Osteoblast (primary cell): ENCODE data around the gene ELOVL6. TPM values are rescaled to one million over a fixed set of nuclear protein-coding genes. Genes with fewer than 3 reads are reported as not detected.

Experiments
- DNase-seq: peaks from one replicate; pipeline ENCODE4 v3.0.0; 2011; ENCODE audit warnings: low spot score, mixed read lengths; ENCODE audit not compliant: insufficient read length; ENCODE audit errors: missing footprints
- H2AFZ ChIP-seq: 2 replicates; pipeline ENCODE4 v1.6.0; 2011; ENCODE audit warnings: mild to moderate bottlenecking, low read length
- H3K27ac ChIP-seq: 2 replicates; pipeline ENCODE4 v1.5.1; 2011; ENCODE audit warnings: mild to moderate bottlenecking, low read depth, low read length, moderate library complexity
- H3K27me3 ChIP-seq: 2 replicates; pipeline ENCODE4 v1.6.0; 2012; ENCODE audit warnings: mild to moderate bottlenecking, control low read depth, inconsistent platforms, low read length, moderate library complexity; ENCODE audit not compliant: insufficient read depth
- H3K36me3 ChIP-seq: 2 replicates; pipeline ENCODE4 v1.5.1; 2011; ENCODE audit warnings: mild to moderate bottlenecking, low read length, control low read depth, moderate library complexity; ENCODE audit not compliant: insufficient read depth
- H3K4me1 ChIP-seq: 2 replicates; pipeline ENCODE4 v1.5.1; 2011; ENCODE audit warnings: mild to moderate bottlenecking, low read length, control low read depth, moderate library complexity; ENCODE audit not compliant: insufficient read depth
- H3K4me2 ChIP-seq: 2 replicates; pipeline ENCODE4 v1.6.0; 2011; ENCODE audit warnings: mild to moderate bottlenecking, low read length; ENCODE audit not compliant: insufficient read depth
- H3K4me3 ChIP-seq: fragments of 200-600 bp; sonication (generic); 3 replicates; pipeline ENCODE4 v1.5.1; 2012; ENCODE audit warnings: mild to moderate bottlenecking, low read length, inconsistent platforms; ENCODE audit not compliant: insufficient read depth
- H3K79me2 ChIP-seq: 2 replicates; pipeline ENCODE4 v1.6.0; 2012; ENCODE audit warnings: mild to moderate bottlenecking, low read length, control low read depth, inconsistent platforms; ENCODE audit not compliant: insufficient read depth
- H3K9me3 ChIP-seq: 2 replicates; pipeline ENCODE4 v1.5.1; 2011; ENCODE audit warnings: low read depth, low read length, control low read depth
- H4K20me1 ChIP-seq: 2 replicates; pipeline ENCODE4 v1.6.0; 2012; ENCODE audit warnings: mild to moderate bottlenecking, low read length, control low read depth; ENCODE audit not compliant: insufficient read depth
- CTCF ChIP-seq: IDR thresholded peaks from 2 replicates; pipeline ENCODE4 v1.5.1; 2011; ENCODE audit warnings: mild to moderate bottlenecking, low read depth, low read length, moderate library complexity; ENCODE audit errors: extremely low read depth
- total RNA-seq: library from RNA; depleted of rRNA; stranded (reverse); fragments of >200 nt; gene quantifications from 2 replicates; pipeline ENCODE4 v1.2.3, GENCODE V29; 2012

The ELOVL6 gene
- total RNA-seq, 1 donor, result 12.7 TPM

GRCh38 chr4:110132816-110133719 lies 65.3 kb downstream of the ELOVL6 start:
- Histone ChIP-seq H3K4me3 (no peak overlapping the region), H3K79me2 (peaks cover 11% of the 10 kb centered on the region), H3K27ac (no peak overlapping the region), H3K4me2 (no peak overlapping the region), H2AFZ (no peak overlapping the region), H3K9me3 (no peaks in the 10 kb centered on the region), H3K36me3 (peaks cover 4% of the 10 kb centered on the region), H3K27me3 (no peaks in the 10 kb centered on the region), H3K4me1 (peaks cover 10% of the 10 kb centered on the region), H4K20me1 (no peaks in the 10 kb centered on the region)
- DNase-seq, result peak; percentile 27
- no peak for TF ChIP-seq CTCF

DNA sequence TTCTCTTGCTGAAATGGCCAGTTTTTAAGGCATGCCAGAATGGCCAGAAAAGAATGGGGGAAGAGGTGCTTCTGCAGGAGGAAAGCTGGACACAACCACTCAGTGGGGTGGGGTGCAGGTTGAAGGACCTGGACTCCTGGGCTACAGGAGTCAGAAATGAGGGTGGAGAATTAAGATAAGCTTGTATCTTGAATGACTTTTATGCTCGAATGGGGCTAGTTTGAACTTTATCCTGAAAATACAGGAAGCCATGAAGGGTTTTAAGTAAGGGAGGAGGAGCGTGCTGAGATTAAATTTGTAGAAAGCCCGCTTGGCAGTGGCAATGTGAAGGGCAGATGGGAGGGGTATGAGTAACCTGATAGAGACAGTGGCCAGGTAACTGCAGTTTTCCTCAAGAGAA lies 66.5 kb downstream of the ELOVL6 start:
- no peaks in the 10 kb centered on the region for H3K9me3 ChIP-seq
- no peak overlapping the region for H2AFZ ChIP-seq
- no peak overlapping the region for H3K27ac ChIP-seq
- H3K79me2 ChIP-seq, result peaks cover 11% of the 10 kb centered on the region
- H3K4me1 ChIP-seq, result peaks cover 10% of the 10 kb centered on the region
- peaks cover 4% of the 10 kb centered on the region for H3K36me3 ChIP-seq
- H3K4me2 ChIP-seq, result no peak overlapping the region
- no peak for TF ChIP-seq CTCF
- no peak for DNase-seq
- H4K20me1 ChIP-seq, result no peaks in the 10 kb centered on the region
- no peaks in the 10 kb centered on the region for H3K27me3 ChIP-seq
- H3K4me3 ChIP-seq, result no peak overlapping the region

DNA sequence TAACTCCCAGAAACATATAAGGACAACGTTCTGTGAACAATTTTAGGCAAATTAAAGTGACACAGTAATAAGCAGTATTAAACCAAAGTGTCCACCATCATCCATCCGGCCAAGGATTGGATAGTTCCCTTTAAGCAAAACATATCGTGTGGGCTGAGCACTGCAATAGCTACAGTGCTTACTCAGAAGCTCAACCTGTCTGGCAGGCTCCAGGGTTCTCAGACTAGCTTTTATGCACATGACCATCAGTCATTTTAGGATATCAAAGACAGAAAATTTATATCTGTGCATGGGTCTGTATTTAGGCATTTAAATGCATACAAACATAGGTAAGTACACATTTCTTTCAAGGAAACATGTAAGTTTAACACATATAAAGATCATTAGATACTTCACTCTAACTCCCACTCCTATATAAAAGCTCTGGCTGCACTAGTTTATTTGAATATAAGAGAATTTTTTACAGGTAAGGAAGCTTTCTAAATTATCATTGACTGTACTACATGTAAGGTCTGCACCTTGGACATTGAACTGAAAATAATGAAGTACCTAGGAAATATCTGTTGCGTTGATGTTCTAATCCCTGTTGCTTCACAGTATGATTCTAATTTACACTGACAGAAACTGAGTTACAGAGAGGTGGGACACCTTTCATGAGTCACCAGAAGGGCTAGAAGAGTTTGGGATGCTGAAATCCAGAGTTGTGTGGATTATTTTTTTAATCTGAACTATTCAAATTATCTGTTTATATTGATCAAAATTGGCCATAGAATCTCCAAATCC lies 67.6 kb downstream of the ELOVL6 start:
- no peaks in the 10 kb centered on the region for H4K20me1 ChIP-seq
- no peak for TF ChIP-seq CTCF

GRCh38 chr4:110129544-110129943 lies 68.9 kb downstream of the ELOVL6 start:
- no peak for TF ChIP-seq CTCF
- H3K27ac ChIP-seq, result no peak overlapping the region
- no peaks in the 10 kb centered on the region for H3K27me3 ChIP-seq
- H3K36me3 ChIP-seq, result peaks cover 4% of the 10 kb centered on the region
- no peak overlapping the region for H3K4me2 ChIP-seq
- no peak overlapping the region for H2AFZ ChIP-seq
- peaks cover 19% of the 10 kb centered on the region for H3K79me2 ChIP-seq
- no peak for DNase-seq
- no peak overlapping the region for H3K4me3 ChIP-seq
- H4K20me1 ChIP-seq, result no peaks in the 10 kb centered on the region
- H3K4me1 ChIP-seq, result peaks cover 4% of the 10 kb centered on the region
- H3K9me3 ChIP-seq, result no peaks in the 10 kb centered on the region

More for the DNA sequence above, 67.6 kb downstream of the ELOVL6 start:
- Histone ChIP-seq H3K27me3 (no peaks in the 10 kb centered on the region), H3K79me2 (peaks cover 19% of the 10 kb centered on the region), H3K4me3 (no peak overlapping the region), H3K36me3 (peaks cover 4% of the 10 kb centered on the region), H2AFZ (no peak overlapping the region), H3K4me2 (no peak overlapping the region), H3K9me3 (no peaks in the 10 kb centered on the region), H3K4me1 (peaks cover 10% of the 10 kb centered on the region), H3K27ac (no peak overlapping the region)
- no peak for DNase-seq
